Liver (tissue), 3 donors: ENCODE measurements around the gene WARS2.

Experiments
- ATF3 ChIP-seq: IDR thresholded peaks from 2 replicates; pipeline ENCODE4 v1.6.1; 2016; ENCODE audit warnings: antibody characterized with exemption
- CTCF ChIP-seq: fragments of 150-350 bp; IDR thresholded peaks from 2 replicates; pipeline ENCODE4 v1.5.1; 2017; ENCODE audit warnings: improper control_type of control experiment, low read depth, low read length; ENCODE audit not compliant: missing input control
- FOXA1 ChIP-seq: IDR thresholded peaks from 2 replicates; pipeline ENCODE4 v1.6.1; 2016; ENCODE audit warnings: antibody characterized with exemption
- GABPA ChIP-seq, 2 donors: IDR thresholded peaks in 1 of 2; conservative IDR thresholded peaks in 1 of 2; 2 replicates each; pipeline ENCODE4 v1.6.1; 2016; ENCODE audit warnings: antibody characterized with exemption in 2 of 2, mild to moderate bottlenecking in 1 of 2, moderate library complexity in 1 of 2
- HNF4G ChIP-seq: IDR thresholded peaks from 2 replicates; pipeline ENCODE4 v1.6.1; 2016; ENCODE audit warnings: antibody characterized with exemption
- JUND ChIP-seq, 2 donors: IDR thresholded peaks; 2 replicates each; pipeline ENCODE4 v1.6.1; 2016; ENCODE audit warnings: antibody characterized with exemption in 2 of 2
- REST ChIP-seq: IDR thresholded peaks from 2 replicates; pipeline ENCODE4 v1.6.1; 2016; ENCODE audit warnings: antibody characterized with exemption, mild to moderate bottlenecking
- SP1 ChIP-seq: IDR thresholded peaks from 2 replicates; pipeline ENCODE4 v1.6.1; 2018; ENCODE audit warnings: antibody characterized with exemption, mild to moderate bottlenecking
- TAF1 ChIP-seq: conservative IDR thresholded peaks from 2 replicates; pipeline ENCODE4 v1.6.1; 2016; ENCODE audit warnings: antibody characterized with exemption, mild to moderate bottlenecking
- YY1 ChIP-seq: IDR thresholded peaks from 2 replicates; pipeline ENCODE4 v1.6.1; 2016; ENCODE audit warnings: antibody characterized with exemption, mild to moderate bottlenecking
- ZBTB33 ChIP-seq: IDR thresholded peaks from 2 replicates; pipeline ENCODE4 v1.6.1; 2016; ENCODE audit warnings: antibody characterized with exemption
- donor health status: healthy.
- donor health status: healthy.

- no peak for TF ChIP-seq CTCF
- no peak for TF ChIP-seq GABPA (IDR thresholded peaks at IDR 0.05 in 1 of 2, conservative IDR thresholded peaks at IDR 0.05 in 1 of 2)
- TF ChIP-seq YY1, result no peak
- TF ChIP-seq HNF4G, result no peak
- no peak for TF ChIP-seq ZBTB33
- no peak for TF ChIP-seq SP1
- no peak for TF ChIP-seq ATF3
- TF ChIP-seq TAF1, result no peak
- TF ChIP-seq REST, result no peak
- TF ChIP-seq FOXA1, result no peak
- TF ChIP-seq JUND (IDR thresholded peaks at IDR 0.05), result no peak
Measured at GRCh38 chr1:119179051-119179450, 38.6 kb upstream of the WARS2 start.
